ENCODE measurements around the gene MAGEF1. TPM values are rescaled to one million over a fixed set of nuclear protein-coding genes. Genes with fewer than 3 reads are reported as not detected.

The MAGEF1 gene, protein sequence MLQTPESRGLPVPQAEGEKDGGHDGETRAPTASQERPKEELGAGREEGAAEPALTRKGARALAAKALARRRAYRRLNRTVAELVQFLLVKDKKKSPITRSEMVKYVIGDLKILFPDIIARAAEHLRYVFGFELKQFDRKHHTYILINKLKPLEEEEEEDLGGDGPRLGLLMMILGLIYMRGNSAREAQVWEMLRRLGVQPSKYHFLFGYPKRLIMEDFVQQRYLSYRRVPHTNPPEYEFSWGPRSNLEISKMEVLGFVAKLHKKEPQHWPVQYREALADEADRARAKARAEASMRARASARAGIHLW
- 24.3 to 29.7 TPM (median 28.6 TPM) in 5 replicates for total RNA-seq (2022; extraction: Qiagen RNA extraction)

DNA sequence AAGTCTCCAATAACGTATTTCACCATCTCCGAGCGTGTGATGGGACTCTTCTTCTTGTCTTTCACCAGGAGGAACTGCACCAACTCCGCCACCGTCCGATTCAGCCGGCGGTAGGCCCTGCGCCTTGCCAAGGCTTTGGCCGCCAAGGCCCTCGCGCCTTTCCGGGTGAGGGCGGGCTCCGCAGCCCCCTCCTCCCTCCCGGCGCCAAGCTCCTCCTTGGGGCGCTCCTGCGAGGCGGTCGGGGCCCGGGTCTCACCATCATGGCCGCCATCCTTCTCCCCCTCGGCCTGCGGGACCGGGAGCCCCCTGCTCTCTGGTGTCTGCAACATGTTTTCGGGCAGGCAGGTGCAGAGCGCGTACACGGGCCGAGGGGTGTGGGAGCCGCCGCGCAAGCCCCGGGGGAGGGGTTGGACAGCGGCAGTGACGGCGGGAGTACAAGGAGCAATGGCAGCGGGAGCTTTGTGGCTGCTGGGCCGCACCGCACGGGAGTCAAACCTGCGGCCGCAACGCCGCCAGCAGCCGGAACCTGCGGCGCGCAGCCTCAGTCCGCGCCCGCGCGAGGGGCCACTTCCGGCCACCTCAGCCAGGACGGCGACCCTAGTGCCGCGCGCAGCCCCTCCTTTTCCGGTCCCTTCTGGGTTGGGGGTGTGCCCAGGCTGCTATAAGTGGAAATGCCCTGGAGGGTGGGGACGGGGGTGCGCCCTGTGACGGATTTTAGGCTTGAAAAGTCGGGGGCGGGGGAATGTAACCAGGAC is at the start of gene MAGEF1:
Gene MAGEF1, minus strand, starts transcription at position 572 of the 755 bp plus-strand sequence. Its CDS starts 243 bp downstream, at position 329.

Other genes starting within 250 kb of the MAGEF1 start
- gene EPHB3, start 150.3 kb downstream of the MAGEF1 start, total RNA-seq (2022; extraction: Qiagen RNA extraction): 0.15 to 0.21 TPM (median 0.20 TPM) in 5 replicates
- 7.6 to 9.1 TPM (median 8.6 TPM) in 5 replicates for gene VPS8, start 100.1 kb upstream of the MAGEF1 start, total RNA-seq (2022; extraction: Qiagen RNA extraction)